Measurements from ENCODE around the gene ROS1. TPM values are rescaled to one million over a fixed set of nuclear protein-coding genes. Genes with fewer than 3 reads are reported as not detected.

Gene ROS1
- total RNA-seq, result 0.13 and 1.1 TPM in 2 replicates

DNA sequence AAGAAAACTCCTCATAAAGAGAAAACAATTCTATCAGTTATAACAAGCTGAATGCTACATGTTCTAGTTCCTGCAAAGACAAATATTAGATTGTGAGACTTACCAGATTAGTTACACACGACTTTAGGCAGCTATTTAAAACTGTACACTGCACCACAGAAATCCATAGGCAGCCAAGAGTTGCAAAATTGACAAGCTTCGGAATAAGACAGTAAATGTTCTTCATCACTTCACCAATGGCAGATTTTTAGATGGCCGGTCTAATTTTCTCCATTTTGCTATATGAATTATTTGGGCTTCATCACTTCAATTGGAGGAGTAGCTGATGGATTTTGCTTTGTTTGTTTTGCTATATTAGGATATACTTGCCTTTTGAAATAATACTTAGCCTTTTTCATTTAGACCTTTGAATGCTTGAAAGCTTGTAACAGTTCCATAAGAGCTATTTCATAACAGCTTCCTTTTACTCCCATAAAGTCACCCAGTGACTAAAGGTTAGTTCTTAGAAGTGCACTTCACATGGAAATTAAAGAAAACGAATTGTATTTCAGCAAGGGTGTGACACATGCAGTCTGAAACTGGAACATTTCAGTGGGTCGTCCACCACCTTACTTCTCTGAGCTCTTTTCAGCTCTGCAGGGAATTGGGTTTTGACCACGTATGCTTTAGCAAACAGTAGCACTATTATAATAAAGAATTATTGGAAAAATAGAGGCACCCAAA lies at the start of gene ROS1:
Gene ROS1 (minus strand): TSS at position 512 of the 723 bp plus-strand sequence. CDS start 286 bp downstream, at position 226.

DNA sequence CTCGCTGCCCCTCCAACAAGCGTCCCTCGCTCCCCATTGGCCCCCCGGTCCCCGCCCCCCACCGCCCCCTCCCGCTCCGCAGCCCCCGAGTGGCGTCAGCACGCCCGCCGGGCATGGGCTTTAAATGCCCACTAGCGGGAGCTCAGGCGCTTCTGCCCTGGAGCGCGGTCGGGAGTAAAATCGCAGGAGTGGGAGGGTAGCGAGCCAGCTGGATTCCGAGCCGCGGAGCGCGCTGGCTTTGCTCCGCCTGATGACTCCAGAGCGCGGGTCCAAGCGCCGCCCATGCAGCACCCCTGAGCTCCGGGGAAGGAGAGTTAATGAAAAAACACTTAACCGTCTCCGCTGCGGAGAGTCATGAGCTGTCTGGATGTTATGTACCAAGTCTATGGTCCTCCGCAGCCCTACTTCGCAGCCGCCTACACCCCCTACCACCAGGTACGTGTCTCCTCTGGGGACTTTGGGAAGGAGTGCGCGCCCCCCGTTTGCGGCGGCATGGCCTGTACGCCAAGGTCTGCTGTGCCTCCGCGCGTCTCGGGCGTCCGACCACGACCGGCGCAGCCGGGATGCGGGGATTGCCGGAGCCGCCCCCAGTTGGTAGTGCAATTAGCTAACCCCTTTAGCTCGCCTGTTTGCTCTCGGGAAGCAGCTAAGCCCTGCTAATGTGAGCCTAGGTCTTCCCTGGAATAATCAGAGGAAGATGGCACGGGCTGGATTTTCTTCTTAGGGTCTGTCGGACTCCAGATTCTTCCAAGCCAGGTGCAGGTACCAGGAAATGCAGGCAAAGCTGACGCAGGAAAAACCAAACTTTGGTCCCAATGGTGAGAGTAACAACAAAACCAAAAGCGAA lies 160.1 kb downstream of the ROS1 start, which contains the start of gene VGLL2:
Gene VGLL2 (plus strand): TSS at position 149 of the 847 bp plus-strand sequence. CDS start 206 bp downstream, at position 355.

Other genes with a start within 250 kb of the ROS1 start
- gene VGLL2, start 160.4 kb downstream of the ROS1 start, total RNA-seq, result 0.13 TPM in 1 of 2 replicates, not detected in the other
- 30.0 and 74.8 TPM in 2 replicates for gene DCBLD1, start 56.7 kb upstream of the ROS1 start, total RNA-seq
- gene GOPC, start 176.6 kb upstream of the ROS1 start, total RNA-seq, result 15.8 and 21.5 TPM in 2 replicates
- 14.2 and 18.4 TPM in 2 replicates for gene NUS1, start 249.5 kb upstream of the ROS1 start, total RNA-seq